K562 (cell line): ENCODE data around the gene CLIP4.

Experiments
- PATZ1 ChIP-seq: fragments of 250-450 bp; sonication (Bioruptor Pico); IDR thresholded peaks from 2 replicates; pipeline ENCODE4 v1.5.0; 2020; ENCODE audit warnings: mild to moderate bottlenecking, borderline replicate concordance
- REST ChIP-seq, 2 experiments: fragments of 450-650 bp; formaldehyde crosslinking in 1 of 2; IDR thresholded peaks; 2 replicates each; pipeline versions ENCODE4 v1.4.0 to v1.6.1; 2014 to 2020; ENCODE audit warnings: mild to moderate bottlenecking in 2 of 2, borderline replicate concordance in 1 of 2, low read depth in 1 of 2

GRCh38 chr2:29097569-29097968, 17.6 kb upstream of the CLIP4 start:
- TF ChIP-seq PATZ1 (CRISPR knock-in tag) (no peak), REST (IDR thresholded peaks at IDR 0.05; ENCODE audit: borderline replicate concordance) (no peak), REST (CRISPR knock-in tag; IDR thresholded peaks at IDR 0.05; ENCODE audit: low read depth) (no peak)
